Cardiac muscle cell (in vitro differentiated cells and primary cell): ENCODE results near the gene PRKG1. TPM values are rescaled to one million over a fixed set of nuclear protein-coding genes. Genes with fewer than 3 reads are reported as not detected.

Experiments
- DNase-seq, 2 donors: peaks; one replicate each; pipeline versions ENCODE4 v3.0.0 to v3.0.0-alpha.2; 2010 to 2017; ENCODE audit warnings: low read depth in 1 of 2, low spot score in 1 of 2
- H3K27ac ChIP-seq: fragments of 200-600 bp; sonication (generic); 2 replicates; pipeline ENCODE4 v1.5.1; 2016
- H3K27me3 ChIP-seq: fragments of 200-600 bp; sonication (generic); 2 replicates; pipeline ENCODE4 v1.6.0; 2016; ENCODE audit warnings: control low read depth
- H3K36me3 ChIP-seq: fragments of 200-600 bp; sonication (generic); 2 replicates; pipeline ENCODE4 v1.5.1; 2016; ENCODE audit warnings: control low read depth
- H3K4me1 ChIP-seq: fragments of 200-600 bp; sonication (generic); 2 replicates; pipeline ENCODE4 v1.8.1; 2017; ENCODE audit warnings: low read depth, mild to moderate bottlenecking, mixed run types
- H3K4me3 ChIP-seq: fragments of 200-600 bp; sonication (generic); 2 replicates; pipeline ENCODE4 v1.5.1; 2016; ENCODE audit warnings: mild to moderate bottlenecking
- H3K9me3 ChIP-seq: fragments of 200-600 bp; sonication (generic); 2 replicates; pipeline ENCODE4 v1.5.1; 2017; ENCODE audit warnings: low read depth, mild to moderate bottlenecking, control low read depth
- CTCF ChIP-seq: IDR thresholded peaks from 2 replicates; pipeline ENCODE4 v1.5.1; 2012; ENCODE audit warnings: low read depth, mild to moderate bottlenecking, low read length
- polyA plus RNA-seq: library from polyadenylated mRNA; unstranded; fragments of >200 nt; fragmentation: Nextera tagmentation; extraction: Ambion mirVana; gene quantifications from 2 replicates; pipeline ENCODE4 v1.2.1, GENCODE V29; 2016
- total RNA-seq: library from RNA; depleted of rRNA; stranded (reverse); fragments of >200 nt; gene quantifications from 2 replicates; pipeline ENCODE4 v1.2.3, GENCODE V29; 2016

The PRKG1 gene
- total and polyA plus RNA-seq, 2 experiments from 2014 or later, result 2.9 to 13.3 TPM

DNA sequence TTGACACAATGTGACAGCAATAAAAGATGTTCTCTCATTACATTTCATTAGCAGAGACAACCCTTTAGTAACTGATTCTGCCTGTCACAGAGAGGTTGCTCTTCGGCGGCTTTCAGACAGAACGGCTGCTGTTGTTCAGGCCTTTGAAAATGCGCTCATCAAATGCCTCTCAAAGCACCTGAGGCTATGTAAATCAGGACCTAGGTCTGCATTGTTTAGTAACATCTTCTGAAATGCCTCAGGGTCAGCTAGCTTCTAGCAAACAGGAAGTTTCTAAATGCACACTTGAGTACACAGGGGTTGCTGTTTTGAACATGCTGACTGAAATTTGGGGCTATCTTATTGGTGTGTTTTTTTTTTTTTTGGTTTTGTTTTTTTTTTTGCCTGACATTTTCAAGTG lies 1096.5 kb downstream of the PRKG1 start:
- TF ChIP-seq CTCF, result no peak
- H3K27me3 ChIP-seq, result no peaks in the 10 kb centered on the region
- DNase-seq, result no peak
- no peaks in the 10 kb centered on the region for H3K4me1 ChIP-seq
- no peaks in the 10 kb centered on the region for H3K9me3 ChIP-seq
- H3K4me3 ChIP-seq, result no peak overlapping the region
- no peak overlapping the region for H3K27ac ChIP-seq
- H3K36me3 ChIP-seq, result no peaks in the 10 kb centered on the region

DNA sequence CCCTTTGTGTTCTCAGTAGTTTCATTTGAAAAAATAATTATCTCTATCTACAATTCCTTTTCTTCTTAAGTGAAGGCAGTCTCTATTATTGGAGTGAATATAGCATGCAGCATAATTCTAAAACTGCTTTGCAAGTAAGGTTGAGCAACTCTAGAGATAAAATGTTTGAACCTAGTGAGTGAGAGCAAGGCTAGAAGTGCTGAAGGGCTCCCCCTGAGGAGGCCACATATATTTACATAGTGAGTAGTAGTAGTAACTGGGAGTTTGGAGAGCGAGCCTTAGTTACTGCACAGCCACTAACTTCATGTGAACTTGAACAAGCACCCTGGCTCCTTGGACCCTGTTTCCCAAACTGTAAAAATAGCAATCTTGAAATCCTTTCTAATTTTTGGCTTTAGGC lies 1098.3 kb downstream of the PRKG1 start:
- Histone ChIP-seq H3K36me3 (no peaks in the 10 kb centered on the region), H3K4me3 (no peak overlapping the region), H3K27ac (no peak overlapping the region), H3K9me3 (no peaks in the 10 kb centered on the region), H3K4me1 (no peaks in the 10 kb centered on the region), H3K27me3 (no peaks in the 10 kb centered on the region)
- TF ChIP-seq CTCF, result peak; percentile 42
- DNase-seq, result peak; percentile 47 to 60

DNA sequence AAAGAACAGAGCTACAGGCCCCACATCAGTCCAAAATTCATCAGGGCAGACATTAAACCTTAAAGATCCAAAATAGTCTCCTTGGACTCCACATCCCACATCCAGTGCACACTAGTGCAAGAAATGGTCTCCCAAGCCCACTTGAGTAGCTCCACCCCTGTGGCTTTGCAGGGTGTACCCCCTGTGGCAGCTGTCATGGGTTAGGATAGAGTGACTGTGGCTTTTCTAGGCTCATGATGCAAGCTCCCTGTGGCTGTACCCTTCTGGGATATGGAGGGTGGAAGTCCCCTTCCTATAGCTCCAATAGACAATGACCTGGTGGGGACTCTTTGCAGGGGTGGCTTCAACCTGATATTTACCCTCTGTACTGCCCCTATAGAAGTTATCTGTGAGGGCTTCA lies 1111.0 kb downstream of the PRKG1 start:
- Histone ChIP-seq H3K27me3 (no peaks in the 10 kb centered on the region), H3K27ac (no peak overlapping the region), H3K4me1 (no peaks in the 10 kb centered on the region), H3K36me3 (no peaks in the 10 kb centered on the region), H3K9me3 (no peaks in the 10 kb centered on the region), H3K4me3 (no peak overlapping the region)
- DNase-seq, result no peak
- TF ChIP-seq CTCF, result no peak

DNA sequence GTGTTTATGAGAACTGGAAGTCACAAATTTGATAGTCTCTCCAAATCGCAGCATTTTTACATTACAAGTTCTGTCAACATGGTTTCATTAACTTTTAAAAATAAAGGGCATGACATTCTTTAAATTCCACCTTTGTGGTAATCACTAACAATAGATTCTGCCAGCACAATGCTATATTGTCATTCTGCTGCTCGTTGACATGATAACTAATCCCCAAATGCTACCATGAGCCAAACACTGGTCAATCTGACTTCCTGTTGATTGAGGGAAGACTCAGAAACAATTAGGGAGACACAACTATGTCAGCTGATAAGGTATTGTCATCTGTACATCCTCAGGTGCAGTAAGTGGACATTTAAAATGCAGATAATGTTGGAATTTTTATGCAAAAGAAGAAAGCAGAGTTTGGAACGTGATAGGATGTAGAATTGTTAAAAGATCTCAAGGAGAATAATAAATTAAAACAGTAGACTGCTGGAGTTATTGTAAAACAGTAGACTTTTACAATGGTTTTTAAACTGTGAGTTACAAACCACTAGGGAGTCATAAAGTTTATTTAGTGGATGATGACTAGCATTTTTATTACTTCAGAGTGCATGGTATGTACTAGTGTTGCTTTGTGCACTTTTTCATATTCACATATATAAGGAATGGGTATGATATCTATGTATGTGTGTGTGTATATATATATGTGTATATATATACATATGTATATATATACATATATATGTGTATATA lies 1113.4 kb downstream of the PRKG1 start:
- H3K36me3 ChIP-seq, result no peaks in the 10 kb centered on the region
- H3K27ac ChIP-seq, result no peak overlapping the region
- no peaks in the 10 kb centered on the region for H3K4me1 ChIP-seq
- no peak for TF ChIP-seq CTCF
- H3K9me3 ChIP-seq, result no peaks in the 10 kb centered on the region
- H3K4me3 ChIP-seq, result no peak overlapping the region
- DNase-seq, result no peak
- H3K27me3 ChIP-seq, result no peaks in the 10 kb centered on the region

DNA sequence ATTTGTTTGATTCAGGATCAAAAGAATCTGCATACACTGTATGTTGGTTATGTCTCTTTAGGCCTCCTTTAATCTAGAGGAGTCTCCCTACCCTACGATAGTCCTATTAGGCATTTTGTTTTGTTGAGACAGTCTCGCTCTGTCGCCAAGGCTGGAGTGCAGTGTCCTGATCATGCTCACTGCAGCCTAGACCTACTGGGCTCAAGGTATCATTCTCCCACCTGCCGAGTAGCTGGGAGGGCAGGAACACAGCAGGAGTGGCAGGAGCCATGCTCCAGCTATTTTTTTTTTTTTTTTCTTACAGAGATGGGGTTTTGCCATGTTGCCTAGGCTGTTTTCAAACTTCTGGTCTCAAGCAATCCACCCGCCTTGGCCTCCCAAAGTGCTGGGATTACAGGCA lies 1116.8 kb downstream of the PRKG1 start:
- TF ChIP-seq CTCF, result no peak
- Histone ChIP-seq H3K4me1 (no peaks in the 10 kb centered on the region), H3K27me3 (no peaks in the 10 kb centered on the region), H3K4me3 (no peak overlapping the region), H3K36me3 (no peaks in the 10 kb centered on the region), H3K27ac (no peak overlapping the region), H3K9me3 (no peaks in the 10 kb centered on the region)
- no peak for DNase-seq
